HepG2 (cell line): Measurements from ENCODE around the gene INHBE. TPM values are rescaled to one million over a fixed set of nuclear protein-coding genes. Genes with fewer than 3 reads are reported as not detected.

Experiments used
- GTF3A ChIP-seq: sonication (generic); formaldehyde crosslinking; conservative IDR thresholded peaks from 2 replicates; pipeline ENCODE4 v1.4.0; 2020; ENCODE audit warnings: mild to moderate bottlenecking, missing genetic modification reagents
- PATZ1 ChIP-seq: sonication (generic); formaldehyde crosslinking; IDR thresholded peaks from 2 replicates; pipeline ENCODE4 v1.4.0; 2020; ENCODE audit warnings: missing genetic modification reagents
- PLRG1 ChIP-seq: fragments of 450-650 bp; conservative IDR thresholded peaks from 2 replicates; pipeline ENCODE4 v1.6.1; 2016
- PLSCR1 ChIP-seq: sonication (generic); formaldehyde crosslinking; IDR thresholded peaks from 2 replicates; pipeline ENCODE4 v1.5.0; 2020; ENCODE audit warnings: missing genetic modification reagents, mild to moderate bottlenecking, borderline replicate concordance
- ZFX ChIP-seq: sonication (generic); formaldehyde crosslinking; IDR thresholded peaks from 2 replicates; pipeline ENCODE4 v1.4.0; 2020; ENCODE audit warnings: mild to moderate bottlenecking, low read depth, missing genetic modification reagents, moderate library complexity
- ZNF609 ChIP-seq: sonication (generic); formaldehyde crosslinking; IDR thresholded peaks from 2 replicates; pipeline ENCODE4 v1.4.0; 2020; ENCODE audit warnings: mild to moderate bottlenecking, missing genetic modification reagents, borderline replicate concordance
- ZNF678 ChIP-seq: sonication (generic); formaldehyde crosslinking; IDR thresholded peaks from 2 replicates; pipeline ENCODE4 v1.4.0; 2020; ENCODE audit warnings: mild to moderate bottlenecking, missing genetic modification reagents
- polyA plus RNA-seq, 8 experiments: library from polyadenylated mRNA; depleted of rRNA in 3 of 8; stranded (reverse) in 7 of 8; unstranded in 1 of 8; fragments of >200 nt; fragmentation: Illumina TruSeq in 4 of 8; extraction: Trizol in 4 of 8; gene quantifications; 2 replicates each; pipeline versions ENCODE4 v1.2.1 to v1.2.3, GENCODE V29; 2011 to 2016; ENCODE audit warnings: low read depth in 4 of 8, missing spikeins in 1 of 8, mixed read lengths in 1 of 8; ENCODE audit not compliant: insufficient read depth in 1 of 8
- total RNA-seq, 5 experiments: library from RNA; depleted of rRNA; stranded (reverse); fragments of >200 nt; fragmentation: Illumina TruSeq; extraction: Trizol; gene quantifications; 2 replicates each; pipeline ENCODE4 v1.2.3, GENCODE V29; 2016; ENCODE audit warnings: low read depth in 1 of 5

INHBE gene
- total and polyA plus RNA-seq, 2 of the 13 experiments (the other 11 are each of a cell fraction or from before 2014, with no cell fraction given): 17.0 to 32.0 TPM

- TF ChIP-seq ZFX (CRISPR knock-in tag) (no peak), GTF3A (no peak), PLRG1 (no peak), ZNF609 (CRISPR knock-in tag) (no peak), PLSCR1 (CRISPR knock-in tag) (no peak), ZNF678 (CRISPR knock-in tag) (no peak), PATZ1 (CRISPR knock-in tag) (no peak)
Measured at GRCh38 chr12:57418255-57418654, 36.9 kb upstream of the INHBE start (continued).
